ENCODE results near the gene DOCK4. TPM values are rescaled to one million over a fixed set of nuclear protein-coding genes. Genes with fewer than 3 reads are reported as not detected.

DOCK4 gene
- total and polyA plus RNA-seq, 2 of the 8 experiments (the other 6 are each of a cell fraction or from before 2014, with no cell fraction given) = 5.1 to 23.6 TPM

DNA sequence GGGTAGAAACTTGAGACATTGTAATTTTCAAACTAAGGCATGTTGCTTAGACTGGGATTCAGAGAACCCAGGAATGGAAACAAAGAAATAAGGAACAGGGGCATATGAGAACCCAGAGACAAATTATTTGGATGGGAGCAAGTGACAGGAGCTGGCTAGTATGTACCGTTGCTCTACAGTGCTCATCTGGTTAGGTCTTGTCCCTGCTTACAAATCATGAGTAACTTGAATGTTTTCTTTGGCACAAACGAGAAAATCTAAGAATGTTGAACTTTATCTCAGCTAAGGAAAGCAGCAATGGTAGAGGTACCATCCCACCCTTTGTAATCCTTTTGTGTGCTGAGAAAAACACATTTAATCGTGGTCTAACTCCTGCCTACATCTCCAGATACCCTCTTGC, 527.9 kb downstream of the DOCK4 start:
- H3K4ac ChIP-seq (replicated peaks; ENCODE audit: insufficient read length, low read depth, low read length) = no peak overlapping the region
- no peak overlapping the region for H2AFZ ChIP-seq (ENCODE audit: low read length)
- no peak overlapping the region for H2BK5ac ChIP-seq (ENCODE audit: low read depth, low read length)
- H3K9me3 ChIP-seq (ENCODE audit: insufficient read depth in 2 of 2, low read depth in 1 of 2, low read length in 1 of 2) = no peaks in the 10 kb centered on the region
- TF ChIP-seq SAP30 (IDR thresholded peaks at IDR 0.05; ENCODE audit: insufficient read depth, insufficient replicate concordance, low read length) = no peak
- no peak for TF ChIP-seq KDM5A (IDR thresholded peaks at IDR 0.05; ENCODE audit: low read length)
- no peak for TF ChIP-seq HDAC6 (IDR thresholded peaks at IDR 0.05; ENCODE audit: low read depth, low read length)
- no peak for TF ChIP-seq JUND (IDR thresholded peaks at IDR 0.05; ENCODE audit: low read length)
- no peak for TF ChIP-seq FOSL1 (IDR thresholded peaks at IDR 0.05; ENCODE audit: insufficient read depth, low read depth, low read length)
- TF ChIP-seq SP2 (IDR thresholded peaks at IDR 0.05; ENCODE audit: low read length) = no peak
- no peak for TF ChIP-seq RBBP5 (IDR thresholded peaks at IDR 0.05; ENCODE audit: borderline replicate concordance, low read depth, low read length)
- TF ChIP-seq SIX5 (IDR thresholded peaks at IDR 0.05; ENCODE audit: low read depth, low read length) = no peak
- no peak for TF ChIP-seq TBP (IDR thresholded peaks at IDR 0.05; ENCODE audit: low read depth, low read length)
- TF ChIP-seq, protein P1, sequence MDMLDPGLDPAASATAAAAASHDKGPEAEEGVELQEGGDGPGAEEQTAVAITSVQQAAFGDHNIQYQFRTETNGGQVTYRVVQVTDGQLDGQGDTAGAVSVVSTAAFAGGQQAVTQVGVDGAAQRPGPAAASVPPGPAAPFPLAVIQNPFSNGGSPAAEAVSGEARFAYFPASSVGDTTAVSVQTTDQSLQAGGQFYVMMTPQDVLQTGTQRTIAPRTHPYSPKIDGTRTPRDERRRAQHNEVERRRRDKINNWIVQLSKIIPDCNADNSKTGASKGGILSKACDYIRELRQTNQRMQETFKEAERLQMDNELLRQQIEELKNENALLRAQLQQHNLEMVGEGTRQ (IDR thresholded peaks at IDR 0.05; ENCODE audit: low read length) = no peak
- no peak for TF ChIP-seq ZNF274 (IDR thresholded peaks at IDR 0.05; ENCODE audit: borderline replicate concordance, extremely low read depth, low read length)
- no peak for TF ChIP-seq TAF7 (optimal IDR thresholded peaks at IDR 0.05; ENCODE audit: borderline replicate concordance, low read depth, low read length)
- no peak for TF ChIP-seq CEBPB (IDR thresholded peaks at IDR 0.05; ENCODE audit: low read depth, low read length)
- TF ChIP-seq BACH1 (IDR thresholded peaks at IDR 0.05; ENCODE audit: low read length) = no peak
- no peak overlapping the region for H2BK120ac ChIP-seq (replicated peaks; ENCODE audit: low read depth, low read length)
- no peaks in the 10 kb centered on the region for H3K79me1 ChIP-seq (ENCODE audit: low read depth, low read length)
- H3K9ac ChIP-seq (replicated peaks in 1 of 4; ENCODE audit: extremely low read depth in 1 of 4, low read depth in 3 of 4, low read length in 3 of 4) = no peak overlapping the region
- H2BK12ac ChIP-seq (ENCODE audit: low read depth, low read length) = no peak overlapping the region
- no peak overlapping the region for H4K8ac ChIP-seq (ENCODE audit: extremely low read depth, insufficient read depth, low read length)
- H4K5ac ChIP-seq (ENCODE audit: insufficient read length, low read depth, low read length) = no peak overlapping the region
- H4K20me1 ChIP-seq (replicated peaks in 1 of 2; ENCODE audit: control insufficient read depth in 1 of 2, insufficient read depth in 2 of 2, low read length in 2 of 2) = no peaks in the 10 kb centered on the region
- H2BK15ac ChIP-seq (ENCODE audit: low read length) = no peak overlapping the region
- no peak overlapping the region for H3K4me3 ChIP-seq (ENCODE audit: extremely low read depth in 1 of 4, insufficient read depth in 2 of 4, low read depth in 3 of 4, low read length in 4 of 4)
- no peaks in the 10 kb centered on the region for H3K4me1 ChIP-seq (replicated peaks in 1 of 4; ENCODE audit: control insufficient read depth in 3 of 4, insufficient read depth in 4 of 4, low read length in 3 of 4)
- H2BK20ac ChIP-seq (ENCODE audit: low read length) = no peak overlapping the region
- no peak overlapping the region for H3K4me2 ChIP-seq (ENCODE audit: insufficient read depth in 1 of 2, low read depth in 2 of 2, low read length in 2 of 2)
- no peaks in the 10 kb centered on the region for H3K23me2 ChIP-seq (ENCODE audit: low read depth, low read length)
- H3K27me3 ChIP-seq (replicated peaks in 1 of 4; ENCODE audit: control insufficient read depth in 3 of 4, extremely low read depth in 1 of 4, insufficient read depth in 3 of 4, low read length in 3 of 4) = no peaks in the 10 kb centered on the region
- H3K36me3 ChIP-seq (ENCODE audit: control insufficient read depth in 2 of 4, insufficient read depth in 4 of 4, low read length in 3 of 4) = no peaks in the 10 kb centered on the region
- no peak overlapping the region for H3K23ac ChIP-seq (ENCODE audit: insufficient read length)
- no peak overlapping the region for H3K56ac ChIP-seq (replicated peaks; ENCODE audit: insufficient read length, low read depth, low read length)
- no peak overlapping the region for H3K27ac ChIP-seq (ENCODE audit: low read depth, low read length)
- ChIA-PET CTCF (ENCODE audit: partially characterized antibody) (interaction anchor here (0.7 to 1.8 kb wide), 2 partner anchors 52 to 472 kb away, joined by 3 to 4 read pairs; no protein-coding TSS in a partner anchor), POLR2A (ENCODE audit: partially characterized antibody) (no interaction called here)
- no peak overlapping the region for H4K91ac ChIP-seq (replicated peaks; ENCODE audit: insufficient read length, low read length)
- H3K14ac ChIP-seq (ENCODE audit: insufficient read length) = no peak overlapping the region
- no peak for DNase-seq (ENCODE audit: low read depth in 1 of 2, low spot score in 2 of 2)
- WGBS, 2 experiments (ENCODE audit: extremely low coverage in 1 of 2, insufficient coverage in 1 of 2, insufficient read length in 1 of 2, insufficient replicate concordance in 2 of 2, low coverage in 1 of 2, low lambda C conversion rate in 2 of 2, missing lambda C conversion rate in 1 of 2) = 94% methylated on average over 3 of the region's 3 CpGs; no CpG with 5 or more reads in 1 of the 2 experiments
- no peak overlapping the region for H3K18ac ChIP-seq (ENCODE audit: extremely low read depth, low read length)
- no peaks in the 10 kb centered on the region for H3K79me2 ChIP-seq (ENCODE audit: control insufficient read depth in 1 of 2, insufficient read depth in 2 of 2, low read length in 2 of 2)
- no peak for FAIRE-seq
- no peak overlapping the region for H2AK5ac ChIP-seq (ENCODE audit: low read depth, low read length)

Data from H1 (cell line).